SK-N-MC (cell line): Measurements from ENCODE around the gene C1orf115.

Experiments
- EZH2 ChIP-seq: fragments of 200-600 bp; sonication (generic); IDR thresholded peaks from one replicate; pipeline ENCODE4 v1.6.1; 2017; ENCODE audit warnings: antibody characterized with exemption
- POLR2AphosphoS5 ChIP-seq: IDR thresholded peaks from 2 replicates; pipeline ENCODE4 v1.6.1; 2012; ENCODE audit warnings: mild to moderate bottlenecking, low read depth, low read length, borderline replicate concordance

GRCh38 chr1:220670365-220670764 lies 19.8 kb upstream of the C1orf115 start:
- TF ChIP-seq EZH2 (no peak), POLR2AphosphoS5 (no peak)
